HepG2 (cell line): ENCODE data around the gene SLC39A1. TPM values are rescaled to one million over a fixed set of nuclear protein-coding genes. Genes with fewer than 3 reads are reported as not detected.

Source experiments
- BRF2 ChIP-seq: sonication (generic); formaldehyde crosslinking; IDR thresholded peaks from 2 replicates; pipeline ENCODE4 v1.8.1; 2022; ENCODE audit warnings: mild to moderate bottlenecking, missing genetic modification reagents
- CERS6 ChIP-seq: sonication (generic); formaldehyde crosslinking; IDR thresholded peaks from 2 replicates; pipeline ENCODE4 v1.5.0; 2020; ENCODE audit warnings: missing genetic modification reagents
- ELF4 ChIP-seq: sonication (generic); formaldehyde crosslinking; IDR thresholded peaks from 2 replicates; pipeline ENCODE4 v1.5.0; 2020; ENCODE audit warnings: missing genetic modification reagents, mild to moderate bottlenecking, moderate library complexity, borderline replicate concordance
- FOXA3 ChIP-seq: IDR thresholded peaks from 2 replicates; pipeline ENCODE4 v1.6.1; 2016; ENCODE audit warnings: missing genetic modification reagents, missing compliant biosample characterization
- FOXO4 ChIP-seq: sonication (generic); formaldehyde crosslinking; conservative IDR thresholded peaks from 2 replicates; pipeline ENCODE4 v1.8.1; 2023; ENCODE audit warnings: missing genetic modification reagents
- GFI1 ChIP-seq: sonication (generic); formaldehyde crosslinking; IDR thresholded peaks from 2 replicates; pipeline ENCODE4 v1.5.0; 2020; ENCODE audit warnings: missing genetic modification reagents, mild to moderate bottlenecking, borderline replicate concordance
- HDAC1 ChIP-seq: sonication (generic); formaldehyde crosslinking; IDR thresholded peaks from 2 replicates; pipeline ENCODE4 v1.5.1; 2020; ENCODE audit warnings: mild to moderate bottlenecking, missing genetic modification reagents
- HMG20A ChIP-seq: IDR thresholded peaks from 2 replicates; pipeline ENCODE4 v1.6.1; 2016; ENCODE audit warnings: borderline replicate concordance
- HOXA7 ChIP-seq: sonication (generic); formaldehyde crosslinking; IDR thresholded peaks from 2 replicates; pipeline ENCODE4 v1.8.1; 2022; ENCODE audit warnings: mild to moderate bottlenecking, missing genetic modification reagents, moderate library complexity
- MXI1 ChIP-seq: IDR thresholded peaks from 3 replicates; pipeline ENCODE4 v1.6.1; 2012; ENCODE audit warnings: low read depth, low read length, inconsistent platforms, borderline replicate concordance
- NCOA2 ChIP-seq: sonication (generic); formaldehyde crosslinking; IDR thresholded peaks from 2 replicates; pipeline ENCODE4 v1.8.0; 2022; ENCODE audit warnings: inconsistent platforms
- POGK ChIP-seq: sonication (generic); formaldehyde crosslinking; conservative IDR thresholded peaks from 2 replicates; pipeline ENCODE4 v1.8.0; 2022; ENCODE audit warnings: mild to moderate bottlenecking, moderate library complexity, missing genetic modification reagents
- RFX5 ChIP-seq: IDR thresholded peaks from 2 replicates; pipeline ENCODE4 v1.6.1; 2011; ENCODE audit warnings: low read depth, low read length, improper control_type of control experiment
- SOX13 ChIP-seq, 3 experiments: fragments of 450-650 bp in 1 of 3; sonication (generic) in 1 of 3; formaldehyde crosslinking in 1 of 3; IDR thresholded peaks in 2 of 3; conservative IDR thresholded peaks in 1 of 3; 2 replicates each; pipeline versions ENCODE4 v1.5.0 to v1.6.1; 2016 to 2020; ENCODE audit warnings: antibody characterized with exemption in 1 of 3, mild to moderate bottlenecking in 1 of 3, missing compliant biosample characterization in 1 of 3, missing genetic modification reagents in 1 of 3, moderate library complexity in 1 of 3
- TRAFD1 ChIP-seq: sonication (generic); formaldehyde crosslinking; IDR thresholded peaks from 2 replicates; pipeline ENCODE4 v1.5.1; 2020; ENCODE audit warnings: missing genetic modification reagents, mild to moderate bottlenecking, borderline replicate concordance
- ZBTB26 ChIP-seq: IDR thresholded peaks from 2 replicates; pipeline ENCODE4 v1.6.1; 2016; ENCODE audit warnings: missing compliant biosample characterization, missing genetic modification reagents, borderline replicate concordance
- ZNF232 ChIP-seq: sonication (generic); formaldehyde crosslinking; IDR thresholded peaks from 2 replicates; pipeline ENCODE4 v1.4.0; 2020; ENCODE audit warnings: missing genetic modification reagents, borderline replicate concordance
- ZNF562 ChIP-seq: sonication (generic); formaldehyde crosslinking; IDR thresholded peaks from 2 replicates; pipeline ENCODE4 v1.8.0; 2022; ENCODE audit warnings: missing genetic modification reagents, borderline replicate concordance
- ZNF724P ChIP-seq: sonication (generic); formaldehyde crosslinking; IDR thresholded peaks from 2 replicates; pipeline ENCODE4 v1.8.0; 2022; ENCODE audit warnings: missing genetic modification reagents, borderline replicate concordance
- ZNF766 ChIP-seq: sonication (generic); formaldehyde crosslinking; IDR thresholded peaks from 2 replicates; pipeline ENCODE4 v1.5.0; 2020; ENCODE audit warnings: missing genetic modification reagents, borderline replicate concordance
- polyA plus RNA-seq, 8 experiments: library from polyadenylated mRNA; depleted of rRNA in 3 of 8; stranded (reverse) in 7 of 8; unstranded in 1 of 8; fragments of >200 nt; fragmentation: Illumina TruSeq in 4 of 8; extraction: Trizol in 4 of 8; gene quantifications; 2 replicates each; pipeline versions ENCODE4 v1.2.1 to v1.2.3, GENCODE V29; 2011 to 2016; ENCODE audit warnings: low read depth in 4 of 8, missing spikeins in 1 of 8, mixed read lengths in 1 of 8; ENCODE audit not compliant: insufficient read depth in 1 of 8
- total RNA-seq, 5 experiments: library from RNA; depleted of rRNA; stranded (reverse); fragments of >200 nt; fragmentation: Illumina TruSeq; extraction: Trizol; gene quantifications; 2 replicates each; pipeline ENCODE4 v1.2.3, GENCODE V29; 2016; ENCODE audit warnings: low read depth in 1 of 5

The SLC39A1 gene
- total and polyA plus RNA-seq, 2 of the 13 experiments (the other 11 are each of a cell fraction or from before 2014, with no cell fraction given) = 71.2 to 78.4 TPM

- TF ChIP-seq POGK = 0 out of 2 replicates have a peak, but pooled peaks have one; percentile 52
- 0 out of 2 replicates have a peak, but pooled peaks have one; percentile 68 for TF ChIP-seq ZNF724P (CRISPR knock-in tag)
- peak; percentile 49 for TF ChIP-seq FOXA3 (CRISPR knock-in tag)
- peak; percentile 67; the same call in 1 of the 2 replicates for TF ChIP-seq GFI1
- no peak for TF ChIP-seq ZNF766
- TF ChIP-seq TRAFD1 (CRISPR knock-in tag) = no peak
- TF ChIP-seq ZNF562 (CRISPR knock-in tag) = no peak
- no peak for TF ChIP-seq ELF4 (CRISPR knock-in tag)
- TF ChIP-seq HDAC1 (CRISPR knock-in tag) = peak; percentile 84
- peak; percentile 65; the same call in 1 of the 3 replicates for TF ChIP-seq MXI1
- TF ChIP-seq HOXA7 (CRISPR knock-in tag) = peak; percentile 45; the same call in 1 of the 2 replicates
- no peak; the same call in 1 of the 2 replicates for TF ChIP-seq ZNF232 (CRISPR knock-in tag)
- peak; percentile 37; the same call in 1 of the 2 replicates for TF ChIP-seq NCOA2 (CRISPR knock-in tag)
- TF ChIP-seq BRF2 (CRISPR knock-in tag) = peak; percentile 32; the same call in 1 of the 2 replicates
- no peak for TF ChIP-seq SOX13 (IDR thresholded peaks at IDR 0.05)
- peak in 1 of 2 experiments; percentile 22; a peak in 1 of 4 replicates for TF ChIP-seq SOX13 (CRISPR knock-in tag; conservative IDR thresholded peaks at IDR 0.05 in 1 of 2, IDR thresholded peaks at IDR 0.05 in 1 of 2)
- no peak for TF ChIP-seq FOXO4 (CRISPR knock-in tag)
- TF ChIP-seq HMG20A (CRISPR knock-in tag) = peak; percentile 29; the same call in 1 of the 2 replicates
- no peak for TF ChIP-seq CERS6 (CRISPR knock-in tag)
- no peak for TF ChIP-seq RFX5
- no peak for TF ChIP-seq ZBTB26 (CRISPR knock-in tag)
These were observed 16.6 kb downstream of the SLC39A1 start, which contains the start of gene DENND4B (continued) for GRCh38 chr1:153946622-153947241.
